GM19438 (cell line): Measurements from ENCODE around the gene STX1A.
"Not testable (repeated sequence)": the region's sequence is repeated elsewhere in the genome, so short reads cannot be mapped to it uniquely, and the experiment has no call there.

Experiments used
- ATAC-seq: cut with Tn5 transposase; IDR thresholded peaks from one replicate; pipeline ENCODE4 v1.9.1; 2021; ENCODE audit warnings: low read depth; ENCODE audit not compliant: unreplicated experiment

The STX1A gene

GRCh38 chr7:73655309-73655708, 64.2 kb downstream of the STX1A start:
- not testable (repeated sequence) for ATAC-seq

- ATAC-seq = no peak
Observed at GRCh38 chr7:73652541-73652949, 66.9 kb downstream of the STX1A start.

- ATAC-seq = no peak
Observed at GRCh38 chr7:73650524-73650923, 68.9 kb downstream of the STX1A start.

- no peak for ATAC-seq
Observed at GRCh38 chr7:73649576-73649975, 69.9 kb downstream of the STX1A start.
